Liver (tissue), 3 donors: ENCODE data around the gene HIF3A.
"Not testable (repeated sequence)": the region's sequence is repeated elsewhere in the genome, so short reads cannot be mapped to it uniquely, and the experiment has no call there.

Experiments used
- FOXA1 ChIP-seq: IDR thresholded peaks from 2 replicates; pipeline ENCODE4 v1.6.1; 2016; ENCODE audit warnings: antibody characterized with exemption
- GABPA ChIP-seq, 2 donors: IDR thresholded peaks in 1 of 2; conservative IDR thresholded peaks in 1 of 2; 2 replicates each; pipeline ENCODE4 v1.6.1; 2016; ENCODE audit warnings: antibody characterized with exemption in 2 of 2, mild to moderate bottlenecking in 1 of 2, moderate library complexity in 1 of 2
- JUND ChIP-seq, 2 donors: IDR thresholded peaks; 2 replicates each; pipeline ENCODE4 v1.6.1; 2016; ENCODE audit warnings: antibody characterized with exemption in 2 of 2
- MAX ChIP-seq: IDR thresholded peaks from 2 replicates; pipeline ENCODE4 v1.6.1; 2016; ENCODE audit warnings: antibody characterized with exemption
- RAD21 ChIP-seq, 2 donors: IDR thresholded peaks; 2 replicates each; pipeline ENCODE4 v1.6.1; 2016; ENCODE audit warnings: antibody characterized with exemption in 2 of 2, mild to moderate bottlenecking in 2 of 2
- REST ChIP-seq: IDR thresholded peaks from 2 replicates; pipeline ENCODE4 v1.6.1; 2016; ENCODE audit warnings: antibody characterized with exemption, mild to moderate bottlenecking
- SP1 ChIP-seq: IDR thresholded peaks from 2 replicates; pipeline ENCODE4 v1.6.1; 2018; ENCODE audit warnings: antibody characterized with exemption, mild to moderate bottlenecking
- TAF1 ChIP-seq: conservative IDR thresholded peaks from 2 replicates; pipeline ENCODE4 v1.6.1; 2016; ENCODE audit warnings: antibody characterized with exemption, mild to moderate bottlenecking
- TF ChIP-seq, protein P1 (sequence below): IDR thresholded peaks from 2 replicates; pipeline ENCODE4 v1.6.1; 2016; ENCODE audit warnings: antibody characterized with exemption
- TF ChIP-seq, protein P2 (sequence below): fragments of 150-350 bp; IDR thresholded peaks from 2 replicates; pipeline ENCODE4 v1.5.1; 2017; ENCODE audit warnings: improper control_type of control experiment, low read depth, low read length; ENCODE audit not compliant: missing input control
- donor health status: healthy.
- donor health status: healthy.

- TF ChIP-seq, protein P1, sequence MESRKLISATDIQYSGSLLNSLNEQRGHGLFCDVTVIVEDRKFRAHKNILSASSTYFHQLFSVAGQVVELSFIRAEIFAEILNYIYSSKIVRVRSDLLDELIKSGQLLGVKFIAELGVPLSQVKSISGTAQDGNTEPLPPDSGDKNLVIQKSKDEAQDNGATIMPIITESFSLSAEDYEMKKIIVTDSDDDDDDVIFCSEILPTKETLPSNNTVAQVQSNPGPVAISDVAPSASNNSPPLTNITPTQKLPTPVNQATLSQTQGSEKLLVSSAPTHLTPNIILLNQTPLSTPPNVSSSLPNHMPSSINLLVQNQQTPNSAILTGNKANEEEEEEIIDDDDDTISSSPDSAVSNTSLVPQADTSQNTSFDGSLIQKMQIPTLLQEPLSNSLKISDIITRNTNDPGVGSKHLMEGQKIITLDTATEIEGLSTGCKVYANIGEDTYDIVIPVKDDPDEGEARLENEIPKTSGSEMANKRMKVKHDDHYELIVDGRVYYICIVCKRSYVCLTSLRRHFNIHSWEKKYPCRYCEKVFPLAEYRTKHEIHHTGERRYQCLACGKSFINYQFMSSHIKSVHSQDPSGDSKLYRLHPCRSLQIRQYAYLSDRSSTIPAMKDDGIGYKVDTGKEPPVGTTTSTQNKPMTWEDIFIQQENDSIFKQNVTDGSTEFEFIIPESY, result not testable (repeated sequence)
- TF ChIP-seq SP1; REST; RAD21 (IDR thresholded peaks at IDR 0.05); GABPA (IDR thresholded peaks at IDR 0.05 in 1 of 2, conservative IDR thresholded peaks at IDR 0.05 in 1 of 2); FOXA1; TAF1; MAX; JUND (IDR thresholded peaks at IDR 0.05): not testable (repeated sequence)
- TF ChIP-seq, protein P2, sequence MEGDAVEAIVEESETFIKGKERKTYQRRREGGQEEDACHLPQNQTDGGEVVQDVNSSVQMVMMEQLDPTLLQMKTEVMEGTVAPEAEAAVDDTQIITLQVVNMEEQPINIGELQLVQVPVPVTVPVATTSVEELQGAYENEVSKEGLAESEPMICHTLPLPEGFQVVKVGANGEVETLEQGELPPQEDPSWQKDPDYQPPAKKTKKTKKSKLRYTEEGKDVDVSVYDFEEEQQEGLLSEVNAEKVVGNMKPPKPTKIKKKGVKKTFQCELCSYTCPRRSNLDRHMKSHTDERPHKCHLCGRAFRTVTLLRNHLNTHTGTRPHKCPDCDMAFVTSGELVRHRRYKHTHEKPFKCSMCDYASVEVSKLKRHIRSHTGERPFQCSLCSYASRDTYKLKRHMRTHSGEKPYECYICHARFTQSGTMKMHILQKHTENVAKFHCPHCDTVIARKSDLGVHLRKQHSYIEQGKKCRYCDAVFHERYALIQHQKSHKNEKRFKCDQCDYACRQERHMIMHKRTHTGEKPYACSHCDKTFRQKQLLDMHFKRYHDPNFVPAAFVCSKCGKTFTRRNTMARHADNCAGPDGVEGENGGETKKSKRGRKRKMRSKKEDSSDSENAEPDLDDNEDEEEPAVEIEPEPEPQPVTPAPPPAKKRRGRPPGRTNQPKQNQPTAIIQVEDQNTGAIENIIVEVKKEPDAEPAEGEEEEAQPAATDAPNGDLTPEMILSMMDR, result not testable (repeated sequence)
These were observed 22.9 kb upstream of the HIF3A start for GRCh38 chr19:46273931-46274330.
